Sigmoid colon (tissue), 7 donors: Measurements from ENCODE around the gene DCANP1. TPM values are rescaled to one million over a fixed set of nuclear protein-coding genes. Genes with fewer than 3 reads are reported as not detected.

Experiments used
- DNase-seq: peaks from one replicate; pipeline ENCODE4 v3.0.0-alpha.2; 2019
- H3K27ac ChIP-seq, 4 donors: fragments of 200-600 bp; sonication (generic); one replicate each; pipeline ENCODE4 v1.5.1; 2016 to 2019; ENCODE audit warnings: mild to moderate bottlenecking in 1 of 4
- H3K27me3 ChIP-seq, 3 donors: fragments of 200-600 bp; sonication (generic); one replicate each; pipeline ENCODE4 v1.5.1; 2019; ENCODE audit warnings: mild to moderate bottlenecking in 1 of 3
- H3K36me3 ChIP-seq, 4 donors: fragments of 200-600 bp; sonication (generic); one replicate each; pipeline ENCODE4 v1.5.1; 2016 to 2019
- H3K4me1 ChIP-seq, 4 donors: fragments of 200-600 bp; sonication (generic); one replicate each; pipeline ENCODE4 v1.5.1; 2017 to 2019
- H3K4me3 ChIP-seq, 4 donors: fragments of 200-600 bp; sonication (generic); one replicate each; pipeline ENCODE4 v1.5.1; 2017 to 2019; ENCODE audit warnings: mild to moderate bottlenecking in 2 of 4, moderate library complexity in 1 of 4
- H3K9me3 ChIP-seq, 4 donors: fragments of 200-600 bp in 3 of 4; sonication (generic) in 3 of 4; one replicate each; pipeline versions ENCODE4 v1.5.1 to v1.6.1; 2013 to 2019
- CTCF ChIP-seq, 4 experiments: fragments of 450-650 bp in 3 of 4; fragments of 200-600 bp in 1 of 4; IDR thresholded peaks; one replicate each; pipeline ENCODE4 v1.5.1; 2016 to 2019; ENCODE audit warnings: antibody characterized with exemption in 4 of 4, mild to moderate bottlenecking in 3 of 4, moderate library complexity in 2 of 4
- EP300 ChIP-seq, 4 donors: sonication (generic); formaldehyde crosslinking; IDR thresholded peaks; one replicate each; pipeline ENCODE4 v1.6.1; 2017; ENCODE audit warnings: antibody characterized with exemption in 4 of 4
- POLR2A ChIP-seq, 2 donors: fragments of 450-650 bp; IDR thresholded peaks; one replicate each; pipeline ENCODE4 v1.6.1; 2016; ENCODE audit warnings: antibody characterized with exemption in 2 of 2, mild to moderate bottlenecking in 2 of 2, moderate library complexity in 2 of 2
- POLR2AphosphoS5 ChIP-seq, 4 donors: sonication (generic); formaldehyde crosslinking; IDR thresholded peaks; one replicate each; pipeline ENCODE4 v1.6.1; 2017; ENCODE audit warnings: antibody characterized with exemption in 4 of 4
- WGBS, 2 donors: extraction: QIAGEN DNeasy Blood & Tissue Kit; methylation state at CpG; one replicate each; pipeline ENCODE4 v1.1.7; 2013; 5-methylcytosine and 5-hydroxymethylcytosine counted together
- intact Hi-C: fragments of 100-400 bp; cut with DNase I; formaldehyde crosslinking; loops from one replicate; pipeline ENCODE4 v1.15.1; 2023
- polyA plus RNA-seq, 3 donors: library from polyadenylated mRNA; stranded (reverse); fragments of 200-250 nt; gene quantifications; one replicate each; pipeline ENCODE4 v1.2.3, GENCODE V29; 2013
- total RNA-seq, 4 donors: library from RNA; depleted of rRNA; stranded (reverse); fragments of >200 nt; gene quantifications; one replicate each; pipeline ENCODE4 v1.1.0, GENCODE V29; 2016
- donor health status: healthy with polysubstance abuse.
- donor health status: Bipolar disorder and iron deficiency.
- donor health status: healthy.

Gene DCANP1
- total and polyA plus RNA-seq, 7 donors = 0.13 to 0.46 TPM; not detected in 5

- H3K27me3 ChIP-seq = peaks cover 3 to 40% (median 10%) of the 10 kb centered on the region in 3 donors
- DNase-seq = peak; percentile 37
- H3K4me3 ChIP-seq = no peak overlapping the region
- intact Hi-C loops = no loop called here
- H3K9me3 ChIP-seq = no peaks in the 10 kb centered on the region
- WGBS, 2 donors = 86 to 87% methylated on average over 12 of the region's 12 CpGs
- TF ChIP-seq EP300 (IDR thresholded peaks at IDR 0.05) (no peak), CTCF (IDR thresholded peaks at IDR 0.05) (no peak), POLR2A (IDR thresholded peaks at IDR 0.05) (no peak), POLR2AphosphoS5 (IDR thresholded peaks at IDR 0.05) (no peak)
- H3K27ac ChIP-seq = no peak overlapping the region
- no peaks in the 10 kb centered on the region for H3K36me3 ChIP-seq
- no peaks in the 10 kb centered on the region for H3K4me1 ChIP-seq
Observed at GRCh38 chr5:135473956-135474670, 27.0 kb upstream of the DCANP1 start.

GRCh38 chr5:135472141-135472540 lies 25.0 kb upstream of the DCANP1 start:
- H3K27ac ChIP-seq = no peak overlapping the region
- intact Hi-C loops = no loop called here
- TF ChIP-seq POLR2AphosphoS5 (IDR thresholded peaks at IDR 0.05) = no peak
- no peak for TF ChIP-seq CTCF (IDR thresholded peaks at IDR 0.05)
- no peak for TF ChIP-seq EP300 (IDR thresholded peaks at IDR 0.05)
- no peak for TF ChIP-seq POLR2A (IDR thresholded peaks at IDR 0.05)
- peaks cover 0 to 40% (median 0%) of the 10 kb centered on the region in 3 donors for H3K27me3 ChIP-seq
- peak; percentile 34 for DNase-seq
- no peak overlapping the region for H3K4me3 ChIP-seq
- no peaks in the 10 kb centered on the region for H3K36me3 ChIP-seq
- H3K4me1 ChIP-seq = no peaks in the 10 kb centered on the region
- 84 to 87% methylated on average over 5 of the region's 5 CpGs for WGBS, 2 donors
- no peaks in the 10 kb centered on the region for H3K9me3 ChIP-seq

GRCh38 chr5:135471726-135472125 lies 24.6 kb upstream of the DCANP1 start:
- intact Hi-C loops = no loop called here
- Histone ChIP-seq H3K27me3 (peaks cover 0 to 40% (median 0%) of the 10 kb centered on the region in 3 donors), H3K27ac (no peak overlapping the region), H3K9me3 (no peaks in the 10 kb centered on the region), H3K36me3 (no peaks in the 10 kb centered on the region), H3K4me1 (peaks cover 0 to 2% (median under 1%) of the 10 kb centered on the region in 4 donors), H3K4me3 (no peak overlapping the region)
- TF ChIP-seq POLR2AphosphoS5 (IDR thresholded peaks at IDR 0.05) (no peak), POLR2A (IDR thresholded peaks at IDR 0.05) (no peak), EP300 (IDR thresholded peaks at IDR 0.05) (no peak), CTCF (IDR thresholded peaks at IDR 0.05) (no peak)
- DNase-seq = no peak
- WGBS, 2 donors = 63 to 81% methylated on average over 4 of the region's 4 CpGs

GRCh38 chr5:135469911-135470310 lies 22.8 kb upstream of the DCANP1 start:
- Histone ChIP-seq H3K36me3 (no peaks in the 10 kb centered on the region), H3K4me3 (no peak overlapping the region), H3K4me1 (peaks cover 0 to 11% (median 4%) of the 10 kb centered on the region in 4 donors), H3K9me3 (no peaks in the 10 kb centered on the region), H3K27me3 (peaks cover 0 to 37% (median 0%) of the 10 kb centered on the region in 3 donors), H3K27ac (no peak overlapping the region)
- DNase-seq = no peak
- 86% methylated on average over 5 of the region's 5 CpGs for WGBS, 2 donors
- TF ChIP-seq POLR2A (IDR thresholded peaks at IDR 0.05) (no peak), CTCF (IDR thresholded peaks at IDR 0.05) (no peak), POLR2AphosphoS5 (IDR thresholded peaks at IDR 0.05) (no peak), EP300 (IDR thresholded peaks at IDR 0.05) (no peak)
- intact Hi-C loops = loop anchor here (5.0 kb wide), 1 partner anchor 362 kb away; the partner anchor contains the start of gene SLC25A48
